ENCODE measurements around the gene SEPTIN12.
"Not testable (repeated sequence)": the region's sequence is repeated elsewhere in the genome, so short reads cannot be mapped to it uniquely, and the experiment has no call there.

The SEPTIN12 gene

DNA sequence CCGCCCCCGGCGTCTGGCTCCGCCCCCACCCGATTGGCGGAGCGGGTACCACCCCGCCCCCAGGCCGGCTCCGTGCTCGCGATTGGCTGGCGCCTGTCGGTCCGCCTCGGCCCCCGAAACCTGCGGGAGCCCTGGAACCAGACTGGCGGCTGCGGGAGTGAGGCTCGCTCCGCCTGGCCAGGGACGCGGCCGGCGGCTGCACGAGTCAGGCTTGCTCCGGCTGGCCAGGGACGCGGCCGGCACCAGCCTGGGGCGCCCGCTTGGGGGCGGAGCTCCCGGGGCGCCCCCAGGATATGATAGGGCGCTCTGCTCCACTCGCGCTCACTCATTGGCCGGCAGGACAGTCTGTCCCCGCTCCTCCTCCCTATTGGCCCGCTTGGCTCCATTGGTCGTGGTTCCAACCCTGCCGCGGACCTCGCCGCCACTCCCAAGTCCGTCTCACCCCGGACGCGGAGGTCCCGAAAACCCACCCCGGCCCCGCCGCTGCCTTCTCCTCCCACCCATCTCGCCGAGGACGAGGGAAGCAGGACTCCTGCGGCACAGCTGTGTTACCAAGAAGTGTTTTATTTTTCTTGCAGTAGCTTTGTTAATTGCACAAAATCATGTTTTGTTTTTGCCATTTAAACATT, 14.6 kb upstream of the SEPTIN12 start:
- DNase-seq = peak; percentile 83

- peak; percentile 85 for DNase-seq
Observed at GRCh38 chr16:4801962-4802658, 14.0 kb upstream of the SEPTIN12 start, which contains the start of gene ROGDI. TSS of gene ROGDI (minus strand) at chr16:4802633. CDS start at chr16:4802571, 62 bp downstream.

DNA sequence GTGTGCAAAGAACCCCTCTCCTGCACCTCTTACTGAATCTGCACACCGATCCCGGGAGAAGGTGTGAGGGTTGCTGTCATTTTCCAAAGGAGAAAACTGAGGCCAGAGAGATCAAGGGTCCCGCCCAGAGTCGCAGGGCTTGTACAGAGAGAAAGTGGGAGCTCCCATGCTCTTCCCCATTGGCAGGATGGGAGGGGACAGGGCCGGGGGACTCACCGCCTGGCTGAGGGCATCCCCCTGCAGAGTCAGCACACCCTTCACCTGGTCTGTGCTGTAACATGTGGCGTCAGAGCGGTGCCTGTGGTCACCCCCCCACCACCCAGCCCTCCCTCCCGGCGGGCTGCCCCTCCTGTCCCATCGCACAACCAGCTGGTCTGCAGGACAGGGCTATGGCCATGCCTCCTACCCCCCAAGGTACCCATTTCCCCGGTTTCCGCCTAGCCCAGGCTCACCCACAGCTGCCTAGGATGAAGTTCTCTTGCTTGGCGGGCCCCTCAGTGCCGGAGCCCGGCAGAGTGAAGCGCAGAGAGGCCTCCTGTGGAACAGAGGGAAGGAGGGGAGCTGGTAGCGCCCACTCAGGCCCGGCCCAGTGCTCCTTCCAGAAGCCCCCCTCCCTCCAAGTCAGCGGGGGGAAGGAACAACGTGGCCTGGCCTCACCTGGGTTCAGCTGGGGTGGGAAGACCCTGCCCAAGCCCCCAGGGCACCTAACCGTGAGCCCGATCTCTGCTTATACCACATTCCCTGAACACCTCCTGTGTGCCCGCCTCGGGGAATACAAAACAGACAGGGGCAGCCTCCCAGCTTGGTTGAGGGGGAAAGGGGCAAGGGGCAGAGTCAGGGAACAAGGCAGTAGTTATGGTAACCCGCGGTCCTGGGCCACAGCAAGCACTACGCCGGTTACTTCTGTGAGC, 13.2 kb upstream of the SEPTIN12 start:
- no peak for DNase-seq

GRCh38 chr16:4800290-4801041, 12.3 kb upstream of the SEPTIN12 start:
- peak; percentile 68 for DNase-seq

- no peak for DNase-seq
Observed at GRCh38 chr16:4799171-4799855, 11.2 kb upstream of the SEPTIN12 start.

DNA sequence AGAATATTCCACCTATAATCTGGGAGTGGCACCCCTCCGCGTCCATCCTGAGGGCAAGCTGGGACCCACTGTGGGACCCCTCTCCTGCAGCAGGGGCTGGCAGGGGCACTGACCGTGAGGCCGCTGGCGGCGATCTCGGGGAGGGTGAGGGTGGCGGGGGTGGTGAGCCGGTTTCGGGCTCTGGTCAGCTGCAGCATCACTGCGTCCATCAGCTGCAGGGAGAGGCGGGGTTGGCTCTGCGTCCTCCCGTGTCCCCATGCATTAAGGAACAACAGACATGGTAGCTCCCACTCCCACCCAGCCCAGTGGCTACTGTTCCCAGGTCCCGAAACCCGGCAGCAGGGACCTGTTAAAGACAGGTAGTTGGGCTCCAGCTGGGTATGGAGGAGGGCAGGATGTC, 10.3 kb upstream of the SEPTIN12 start:
- no peak for DNase-seq

DNA sequence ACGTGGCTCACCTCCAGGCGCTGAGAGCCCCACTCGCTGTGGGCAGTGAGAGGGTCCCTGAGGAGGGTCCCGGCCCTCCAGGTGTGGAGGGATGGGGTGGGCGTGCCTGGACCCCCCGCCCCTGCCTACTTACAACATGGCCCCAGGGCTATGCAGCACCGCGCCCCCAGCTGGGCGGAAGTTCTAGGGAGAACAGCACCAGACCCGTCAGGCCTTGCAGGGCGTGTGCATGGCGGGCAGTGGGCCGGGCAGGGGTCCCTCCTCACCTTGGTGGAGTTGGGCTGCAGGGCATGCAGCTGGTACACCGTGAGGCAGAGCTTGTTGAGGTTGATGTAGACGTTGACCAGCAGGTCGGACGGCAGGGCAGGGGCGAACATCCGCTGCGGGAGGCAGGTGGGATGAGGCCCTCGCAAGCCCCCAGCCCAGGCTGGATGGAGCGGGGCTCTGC, 9.7 kb upstream of the SEPTIN12 start:
- DNase-seq = no peak

GRCh38 chr16:4796982-4797804, 9.0 kb upstream of the SEPTIN12 start:
- no peak for DNase-seq

GRCh38 chr16:4795828-4796572, 7.9 kb upstream of the SEPTIN12 start:
- no peak for DNase-seq

DNA sequence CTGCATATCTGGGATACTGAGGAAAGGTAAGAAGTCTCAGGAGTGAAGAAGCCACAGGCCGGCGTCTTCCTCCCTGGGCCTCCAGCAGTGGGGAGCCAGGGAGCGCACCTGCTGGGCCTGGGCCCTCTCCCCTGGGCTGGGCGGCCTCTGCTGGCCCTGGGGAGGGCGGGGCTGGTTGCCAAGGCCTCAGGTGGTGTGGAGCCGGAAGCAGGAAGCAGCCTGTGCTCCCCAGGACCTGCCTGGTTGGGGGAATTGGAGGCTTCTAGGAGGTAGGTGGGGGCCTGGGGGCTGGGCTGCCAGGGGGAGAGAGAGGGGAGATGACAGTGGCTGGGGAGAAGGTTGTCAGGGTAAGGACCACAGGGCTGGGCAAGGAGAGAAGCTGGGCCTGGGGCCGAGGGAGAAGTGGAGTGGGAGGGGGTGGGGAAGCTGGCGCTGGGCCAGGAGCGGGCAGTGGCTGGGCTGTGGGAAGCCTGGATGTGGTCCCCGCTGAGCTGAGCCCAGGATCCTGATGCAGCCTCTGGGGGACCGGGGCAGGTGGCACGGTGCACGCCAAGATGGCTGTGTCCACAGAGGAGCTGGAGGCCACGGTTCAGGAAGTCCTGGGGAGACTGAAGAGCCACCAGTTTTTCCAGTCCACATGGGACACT, 7.2 kb upstream of the SEPTIN12 start, which contains the start of gene SMIM22:
Gene SMIM22, plus strand, starts transcription at position 189 of the 647 bp plus-strand sequence. Its CDS starts 366 bp downstream, at position 555.
- no peak for DNase-seq

DNA sequence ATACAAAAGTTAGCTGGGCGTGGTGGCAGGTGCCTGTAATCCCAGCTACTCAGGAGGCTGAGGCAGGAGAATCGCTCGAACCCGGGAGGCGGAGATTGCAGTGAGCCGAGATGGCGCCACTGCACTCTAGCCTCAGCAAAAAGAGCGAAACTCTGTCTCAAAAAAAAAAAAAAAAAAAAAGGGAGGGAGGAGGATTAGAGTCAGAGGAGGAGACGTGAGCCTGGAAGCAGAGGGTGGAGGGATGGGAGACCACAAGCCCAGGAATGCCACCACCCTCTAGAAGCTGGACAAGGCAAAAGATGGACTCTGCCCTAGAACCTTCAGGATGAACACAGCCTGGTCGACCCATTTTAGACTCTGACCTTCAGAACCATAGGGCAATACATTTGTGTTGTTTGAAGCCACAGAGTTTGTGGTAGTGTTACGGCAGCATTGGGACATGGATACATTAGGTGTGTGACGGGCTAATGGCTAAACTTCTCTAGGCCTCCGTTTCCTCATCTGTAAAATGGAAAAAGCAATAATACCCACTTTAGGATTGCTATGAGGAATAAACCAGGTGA, 4.9 kb upstream of the SEPTIN12 start:
- DNase-seq = no peak

DNA sequence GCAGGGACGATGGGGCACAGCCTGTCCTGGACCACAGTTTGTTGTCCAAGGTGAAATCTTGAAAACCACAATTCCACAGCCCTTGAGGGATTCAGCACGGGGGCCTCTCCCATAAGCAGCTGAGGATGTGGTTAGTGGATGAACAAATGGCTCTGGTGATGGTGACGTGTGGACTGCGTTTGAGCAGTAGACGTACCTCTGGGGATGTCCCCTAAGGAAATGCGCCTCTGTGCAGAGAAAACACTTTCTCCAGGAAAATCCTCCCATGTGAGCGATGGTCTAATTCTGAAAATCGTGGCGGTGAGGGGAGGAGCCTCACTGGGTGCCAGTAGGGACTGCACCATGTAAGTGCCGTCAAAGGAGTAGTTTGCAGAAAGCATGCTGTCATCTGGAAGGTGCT, 2.7 kb upstream of the SEPTIN12 start:
- DNase-seq = no peak

DNA sequence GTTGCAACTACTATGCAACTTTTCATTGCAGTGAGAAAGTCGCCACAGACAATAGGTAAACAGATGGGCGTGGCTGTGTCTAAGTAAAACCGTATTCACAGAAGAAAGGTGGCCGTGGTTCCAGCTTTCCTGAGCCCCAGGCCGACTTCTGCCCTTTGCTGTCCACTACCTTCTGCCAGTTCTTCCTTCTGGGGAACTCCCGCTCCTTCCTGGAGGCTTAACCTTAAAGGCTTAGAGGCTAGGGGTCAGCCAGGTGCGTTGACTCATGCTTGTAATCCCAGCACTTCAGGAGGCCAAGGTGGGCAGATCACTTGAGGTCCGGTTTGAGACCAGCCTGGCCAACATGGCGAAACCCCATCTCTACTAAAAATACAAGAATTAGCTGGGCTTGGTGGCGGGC, 2.1 kb upstream of the SEPTIN12 start:
- DNase-seq = no peak

GRCh38 chr16:4788910-4789309, 765 bp upstream of the SEPTIN12 start:
- DNase-seq = no peak

- no peak for DNase-seq
Observed at GRCh38 chr16:4788489-4788889, 344 bp upstream of the SEPTIN12 start.

- DNase-seq = no peak
Observed at GRCh38 chr16:4787068-4787467, 1.1 kb downstream of the SEPTIN12 start.

DNA sequence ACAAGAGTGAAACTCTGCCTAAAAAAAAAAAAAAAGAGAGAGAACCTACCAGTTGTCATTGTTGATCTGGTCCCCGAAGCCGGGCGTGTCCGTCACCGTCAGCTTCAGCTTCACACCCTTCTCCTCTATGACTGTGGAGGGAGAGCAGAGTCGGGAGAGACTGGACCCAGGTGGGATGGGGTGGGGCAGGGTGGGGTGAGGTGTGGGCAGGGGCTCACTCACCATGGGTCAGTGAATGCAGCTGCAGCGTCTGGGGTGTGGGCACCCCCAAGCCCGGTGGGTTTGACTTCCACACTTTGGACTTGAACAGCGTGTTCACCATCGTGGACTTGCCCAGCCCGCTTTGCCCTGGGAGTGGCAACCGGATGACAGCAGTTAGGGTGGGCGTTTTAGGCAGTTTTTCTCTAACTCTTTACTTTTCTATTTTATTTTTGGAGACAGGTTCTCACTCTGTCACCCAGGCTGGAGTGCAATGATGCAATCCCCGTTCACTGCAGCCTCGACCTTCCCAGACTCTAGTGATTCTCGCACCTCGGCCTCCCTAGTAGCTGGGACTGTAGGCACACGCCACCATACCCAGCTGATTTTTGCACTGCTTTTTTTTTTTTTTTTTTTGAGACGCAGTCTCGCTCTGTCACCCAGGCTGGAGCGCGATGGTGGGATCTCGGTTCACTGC, 2.2 kb downstream of the SEPTIN12 start:
- DNase-seq = no peak

DNA sequence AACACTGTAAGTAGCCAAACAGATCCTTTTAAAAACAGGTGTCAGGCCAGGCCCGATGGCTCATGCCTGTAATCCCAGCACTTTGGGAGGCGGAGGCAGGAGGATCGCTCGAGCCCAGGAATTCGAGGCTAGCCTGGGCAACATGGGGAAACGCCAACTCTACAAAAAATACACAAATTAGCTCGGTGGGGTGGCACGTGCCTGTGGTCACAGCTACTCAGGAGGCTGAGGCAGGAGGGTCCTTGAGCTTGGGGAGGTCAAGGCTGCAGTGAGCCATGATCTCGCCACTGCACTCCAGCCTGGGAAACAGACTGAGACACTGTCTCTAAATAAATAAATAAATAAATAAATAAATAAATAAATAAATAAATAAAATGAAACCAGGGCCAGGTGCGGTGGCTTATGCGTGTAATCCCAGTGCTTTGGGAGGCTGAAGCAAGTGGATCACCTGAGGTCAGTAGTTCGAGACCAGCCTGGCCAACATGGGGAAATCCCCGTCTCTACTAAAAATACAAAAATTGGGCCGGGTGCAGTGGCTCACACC, 3.6 kb downstream of the SEPTIN12 start:
- not testable (repeated sequence) for DNase-seq

DNA sequence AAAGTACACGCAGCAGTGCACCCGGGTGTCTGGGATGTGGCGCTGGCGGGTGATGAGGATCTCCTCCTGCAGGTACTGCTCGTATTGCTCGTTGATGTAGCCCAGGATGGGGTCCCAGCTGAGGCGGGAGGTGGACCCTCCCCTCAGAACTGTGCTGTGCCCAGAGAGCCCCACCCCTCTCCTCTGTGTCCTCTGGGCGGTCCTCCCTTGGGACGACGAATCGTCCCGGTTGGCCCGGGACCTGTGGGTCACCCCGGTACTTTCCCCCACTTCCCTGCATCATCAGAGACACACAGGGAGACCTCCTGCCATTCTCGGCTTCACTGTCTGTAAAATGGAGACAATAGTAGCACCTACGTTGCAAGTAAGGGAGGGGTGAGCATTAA, 4.2 kb downstream of the SEPTIN12 start:
- DNase-seq = no peak

Data from NCI-H2171 (cell line).